Glutamatergic neuron (in vitro differentiated cells): ENCODE data around the gene BMI1. TPM values are rescaled to one million over a fixed set of nuclear protein-coding genes. Genes with fewer than 3 reads are reported as not detected.

Experiments used
- DNase-seq: peaks from one replicate; pipeline ENCODE4 v3.0.0; 2022
- H3K27ac Mint-ChIP-seq: one replicate; pipeline ENCODE4 v1.8.0; 2020; ENCODE audit warnings: mild to moderate bottlenecking, mixed read lengths, inconsistent platforms; ENCODE audit not compliant: unreplicated experiment
- H3K27me3 Mint-ChIP-seq: one replicate; pipeline ENCODE4 v1.8.0; 2020; ENCODE audit warnings: mild to moderate bottlenecking, moderate library complexity, mixed read lengths, inconsistent platforms; ENCODE audit not compliant: unreplicated experiment
- H3K36me3 Mint-ChIP-seq: one replicate; pipeline ENCODE4 v1.8.0; 2020; ENCODE audit warnings: mild to moderate bottlenecking, mixed read lengths, inconsistent platforms; ENCODE audit not compliant: unreplicated experiment
- H3K4me1 Mint-ChIP-seq: one replicate; pipeline ENCODE4 v1.8.0; 2020; ENCODE audit warnings: mild to moderate bottlenecking, low read depth, mixed read lengths, inconsistent platforms; ENCODE audit not compliant: unreplicated experiment
- H3K4me3 Mint-ChIP-seq: one replicate; pipeline ENCODE4 v1.8.0; 2020; ENCODE audit warnings: mild to moderate bottlenecking, mixed read lengths, inconsistent platforms; ENCODE audit not compliant: unreplicated experiment
- H3K9me3 Mint-ChIP-seq: one replicate; pipeline ENCODE4 v1.8.0; 2020; ENCODE audit warnings: mild to moderate bottlenecking, moderate library complexity, mixed read lengths, inconsistent platforms; ENCODE audit not compliant: unreplicated experiment
- total RNA-seq: library from RNA; stranded (reverse); fragmentation: NEBNext Ultra II Directional; extraction: Animal tissue kit (Norgen Biotek cat#: 25700); gene quantifications from one replicate; pipeline ENCODE4 v1.2.1, GENCODE V29; 2021; ENCODE audit not compliant: unreplicated experiment
- TF ChIP-seq, protein P1 (sequence below): fragments of 200-600 bp; sonication (generic); IDR thresholded peaks from one replicate; pipeline ENCODE4 v1.5.0; 2021; ENCODE audit not compliant: partially characterized antibody, unreplicated experiment

The BMI1 gene
- total RNA-seq, 1 donor from 2014 or later: 23.3 TPM

DNA sequence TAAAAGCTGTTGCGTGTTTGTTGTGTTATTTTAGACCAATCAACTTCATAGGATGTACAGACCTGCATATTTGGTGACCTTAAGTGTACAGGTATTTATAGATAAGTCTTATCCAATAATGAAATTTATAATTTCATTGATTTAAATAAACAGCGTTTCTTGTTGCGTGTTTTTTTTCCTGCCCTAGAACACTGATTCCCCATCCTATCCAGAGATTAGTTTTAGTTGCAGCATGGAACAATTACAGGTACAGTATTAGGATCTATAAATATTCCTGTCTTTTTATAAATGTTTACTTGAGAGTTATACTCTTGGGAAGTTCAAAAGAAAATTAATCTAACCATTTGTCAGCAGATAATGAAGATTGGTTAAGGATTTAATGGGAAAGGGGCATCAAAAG is 2.1 kb upstream of the BMI1 start:
- H3K27me3 Mint-ChIP-seq: peaks cover 30% of the 10 kb centered on the region
- peaks cover 4% of the 10 kb centered on the region for H3K36me3 Mint-ChIP-seq

DNA sequence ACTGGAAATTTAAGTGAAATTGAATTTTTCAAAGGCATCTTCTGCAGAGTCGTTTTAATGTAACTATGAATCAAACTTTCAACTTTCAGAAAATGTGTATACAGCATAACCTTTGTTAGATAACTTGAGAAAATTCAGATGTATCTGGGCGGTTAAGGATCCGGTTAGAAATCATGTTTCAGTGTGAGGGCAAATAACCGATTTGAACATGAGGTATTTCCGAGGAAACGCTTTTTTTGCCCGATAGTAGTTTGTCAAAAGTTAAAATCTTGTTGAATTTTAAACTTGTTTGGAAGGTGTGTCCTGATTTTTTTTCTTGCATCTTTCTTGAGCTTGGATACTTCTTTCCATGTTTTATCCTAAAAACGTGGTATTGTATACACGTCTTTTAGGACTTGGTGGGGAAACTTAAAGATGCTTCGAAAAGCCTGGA is 1.3 kb upstream of the BMI1 start:
- Mint-ChIP-seq H3K36me3 (peaks cover 4% of the 10 kb centered on the region), H3K9me3 (peaks cover 22% of the 10 kb centered on the region), H3K4me3 (peak overlapping the region; percentile 92), H3K4me1 (peaks cover 12% of the 10 kb centered on the region), H3K27ac (peak overlapping the region; percentile 86), H3K27me3 (peaks cover 36% of the 10 kb centered on the region)
- no peak for DNase-seq
- TF ChIP-seq, protein P1, sequence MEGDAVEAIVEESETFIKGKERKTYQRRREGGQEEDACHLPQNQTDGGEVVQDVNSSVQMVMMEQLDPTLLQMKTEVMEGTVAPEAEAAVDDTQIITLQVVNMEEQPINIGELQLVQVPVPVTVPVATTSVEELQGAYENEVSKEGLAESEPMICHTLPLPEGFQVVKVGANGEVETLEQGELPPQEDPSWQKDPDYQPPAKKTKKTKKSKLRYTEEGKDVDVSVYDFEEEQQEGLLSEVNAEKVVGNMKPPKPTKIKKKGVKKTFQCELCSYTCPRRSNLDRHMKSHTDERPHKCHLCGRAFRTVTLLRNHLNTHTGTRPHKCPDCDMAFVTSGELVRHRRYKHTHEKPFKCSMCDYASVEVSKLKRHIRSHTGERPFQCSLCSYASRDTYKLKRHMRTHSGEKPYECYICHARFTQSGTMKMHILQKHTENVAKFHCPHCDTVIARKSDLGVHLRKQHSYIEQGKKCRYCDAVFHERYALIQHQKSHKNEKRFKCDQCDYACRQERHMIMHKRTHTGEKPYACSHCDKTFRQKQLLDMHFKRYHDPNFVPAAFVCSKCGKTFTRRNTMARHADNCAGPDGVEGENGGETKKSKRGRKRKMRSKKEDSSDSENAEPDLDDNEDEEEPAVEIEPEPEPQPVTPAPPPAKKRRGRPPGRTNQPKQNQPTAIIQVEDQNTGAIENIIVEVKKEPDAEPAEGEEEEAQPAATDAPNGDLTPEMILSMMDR: no peak

More for the DNA sequence above, 2.1 kb upstream of the BMI1 start:
- Mint-ChIP-seq H3K4me1 (peaks cover 10% of the 10 kb centered on the region), H3K9me3 (peaks cover 20% of the 10 kb centered on the region), H3K4me3 (no peak overlapping the region), H3K27ac (no peak overlapping the region)
- DNase-seq: no peak
- TF ChIP-seq, protein P1: no peak

DNA sequence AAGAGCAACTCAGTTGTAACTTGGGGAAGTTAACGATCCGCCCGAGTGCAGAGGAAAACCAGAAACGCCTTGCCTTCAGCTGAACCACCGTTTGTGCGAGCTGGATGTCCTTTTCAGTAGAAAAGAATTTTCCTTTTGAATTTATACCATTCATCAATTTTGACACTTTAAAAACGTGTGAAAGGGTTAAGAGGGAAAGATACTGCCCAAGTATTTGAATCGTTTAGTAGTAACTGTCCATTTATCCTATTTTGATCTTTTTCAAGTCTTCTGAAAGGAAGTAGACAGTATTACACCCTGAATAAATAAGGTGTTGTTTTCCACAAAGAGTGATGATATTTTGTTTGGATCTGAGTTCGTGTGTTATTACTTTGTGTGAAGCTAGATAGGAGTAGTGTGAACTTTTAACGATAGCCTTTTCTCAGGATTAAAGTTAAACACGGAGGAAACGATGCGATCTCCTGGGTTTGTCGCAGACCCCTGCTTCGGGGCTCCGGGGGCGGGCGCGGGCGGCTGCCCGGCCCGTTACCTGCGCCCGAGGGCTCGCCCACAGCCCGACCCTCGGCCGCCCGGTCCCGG is 830 bp upstream of the BMI1 start:
- Mint-ChIP-seq H3K36me3 (peaks cover 4% of the 10 kb centered on the region), H3K4me1 (peaks cover 16% of the 10 kb centered on the region), H3K4me3 (peak overlapping the region; percentile 92), H3K9me3 (peaks cover 24% of the 10 kb centered on the region), H3K27ac (peak overlapping the region; percentile 86), H3K27me3 (peaks cover 41% of the 10 kb centered on the region)
- no peak for DNase-seq
- TF ChIP-seq, protein P1: no peak

DNA sequence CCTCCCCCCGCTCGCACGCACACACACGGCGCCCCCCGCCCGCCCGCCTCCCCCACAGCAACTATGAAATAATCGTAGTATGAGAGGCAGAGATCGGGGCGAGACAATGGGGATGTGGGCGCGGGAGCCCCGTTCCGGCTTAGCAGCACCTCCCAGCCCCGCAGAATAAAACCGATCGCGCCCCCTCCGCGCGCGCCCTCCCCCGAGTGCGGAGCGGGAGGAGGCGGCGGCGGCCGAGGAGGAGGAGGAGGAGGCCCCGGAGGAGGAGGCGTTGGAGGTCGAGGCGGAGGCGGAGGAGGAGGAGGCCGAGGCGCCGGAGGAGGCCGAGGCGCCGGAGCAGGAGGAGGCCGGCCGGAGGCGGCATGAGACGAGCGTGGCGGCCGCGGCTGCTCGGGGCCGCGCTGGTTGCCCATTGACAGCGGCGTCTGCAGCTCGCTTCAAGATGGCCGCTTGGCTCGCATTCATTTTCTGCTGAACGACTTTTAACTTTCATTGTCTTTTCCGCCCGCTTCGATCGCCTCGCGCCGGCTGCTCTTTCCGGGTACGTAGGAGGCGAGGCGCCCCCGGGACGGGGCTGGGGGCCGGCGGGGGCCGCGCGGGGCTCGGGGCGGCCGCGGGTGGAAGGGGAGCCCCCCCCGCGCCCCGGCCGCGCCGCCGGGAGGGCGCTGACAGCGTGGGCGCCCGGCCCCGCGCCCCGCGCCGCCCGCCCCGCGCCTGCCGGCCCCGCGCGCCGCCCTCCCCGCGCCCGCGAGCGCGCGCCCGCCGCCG is 441 bp downstream of the BMI1 start:
- peaks cover 36% of the 10 kb centered on the region for H3K27me3 Mint-ChIP-seq
- H3K27ac Mint-ChIP-seq: no peak overlapping the region
- peaks cover 17% of the 10 kb centered on the region for H3K4me1 Mint-ChIP-seq
- TF ChIP-seq, protein P1: no peak
- H3K9me3 Mint-ChIP-seq: peaks cover 20% of the 10 kb centered on the region
- peaks cover 4% of the 10 kb centered on the region for H3K36me3 Mint-ChIP-seq
- peak overlapping the region; percentile 83 for H3K4me3 Mint-ChIP-seq
- peak; percentile 75 for DNase-seq

DNA sequence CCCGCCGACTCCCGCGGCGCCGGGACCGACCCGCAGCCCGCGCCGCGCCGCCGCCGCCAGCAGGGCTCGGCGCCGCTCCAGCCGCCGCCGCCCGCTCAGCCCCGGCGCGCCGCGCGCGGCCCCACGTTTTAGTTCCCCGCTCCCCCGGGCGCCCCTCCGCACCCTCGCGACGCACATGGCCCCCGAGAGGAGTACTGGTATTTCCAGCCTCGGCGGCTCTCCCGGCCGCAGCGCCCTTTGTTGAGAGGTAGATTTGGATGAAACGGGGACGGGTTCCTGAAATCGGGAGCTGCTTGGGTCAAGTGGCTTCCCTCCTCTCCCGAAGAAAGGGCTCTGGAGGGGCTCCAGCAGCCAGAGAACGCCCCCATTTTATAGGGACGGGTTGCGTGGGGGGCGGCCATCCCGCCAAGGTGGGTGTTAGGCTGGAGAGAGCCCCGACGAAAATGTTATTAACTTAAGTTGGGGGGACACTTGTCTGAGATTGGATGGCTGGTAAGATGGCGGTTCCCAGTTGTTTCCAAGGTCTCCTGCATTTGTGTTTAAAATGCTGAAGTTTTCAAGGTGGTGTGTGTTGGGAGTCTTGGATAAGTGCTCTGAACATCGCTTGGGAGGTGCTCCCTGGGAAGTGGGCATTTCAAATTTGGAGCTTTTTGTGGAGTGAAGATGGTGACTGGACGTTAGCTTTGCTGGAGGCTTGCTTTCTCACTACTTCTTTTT is 1.2 kb downstream of the BMI1 start:
- peak overlapping the region; percentile 91 for H3K27ac Mint-ChIP-seq

More for the DNA sequence above, 1.2 kb downstream of the BMI1 start:
- H3K27me3 Mint-ChIP-seq: peaks cover 33% of the 10 kb centered on the region
- H3K4me1 Mint-ChIP-seq: peaks cover 16% of the 10 kb centered on the region
- H3K4me3 Mint-ChIP-seq: peak overlapping the region; percentile 93
- TF ChIP-seq, protein P1: no peak
- peaks cover 4% of the 10 kb centered on the region for H3K36me3 Mint-ChIP-seq
- peak; percentile 25 for DNase-seq
- H3K9me3 Mint-ChIP-seq: peaks cover 20% of the 10 kb centered on the region
